Left renal pelvis (tissue), 4 donors: Measurements from ENCODE around the gene PRKAR1A. TPM values are rescaled to one million over a fixed set of nuclear protein-coding genes. Genes with fewer than 3 reads are reported as not detected.

ENCODE experiments used
- DNase-seq, 4 donors: peaks; one replicate each; pipeline ENCODE4 v3.0.0-alpha.2; 2013; ENCODE audit warnings: low read depth in 4 of 4, low spot score in 3 of 4
- polyA plus RNA-seq, 4 donors: library from polyadenylated mRNA; unstranded; fragments of 120-200 nt; gene quantifications; one replicate each; pipeline ENCODE4 v1.2.1, GENCODE V29; 2013; ENCODE audit not compliant: insufficient read length in 4 of 4

Gene PRKAR1A
- polyA plus RNA-seq, 4 donors = 271 to 435 (median 366) TPM

DNA sequence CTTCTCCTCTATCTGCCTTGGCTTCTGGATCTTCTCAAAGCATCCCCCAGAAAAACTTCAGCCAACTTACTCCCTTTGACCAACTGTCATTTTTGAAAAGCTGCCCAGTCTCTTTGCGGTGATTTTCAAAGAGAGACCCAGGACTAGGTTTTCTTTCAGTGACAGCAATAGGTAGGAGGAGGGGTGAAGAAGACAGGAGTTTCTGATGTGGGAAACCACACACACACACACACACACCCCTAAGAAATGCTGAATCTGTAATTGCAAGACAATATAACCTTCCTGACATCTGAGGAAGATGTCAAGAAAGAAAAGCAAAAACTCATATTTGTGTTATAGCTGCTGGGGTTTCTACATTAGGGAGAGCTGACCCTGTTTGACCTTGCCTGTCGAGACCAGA is 83.8 kb downstream of the PRKAR1A start:
- DNase-seq = no peak

DNA sequence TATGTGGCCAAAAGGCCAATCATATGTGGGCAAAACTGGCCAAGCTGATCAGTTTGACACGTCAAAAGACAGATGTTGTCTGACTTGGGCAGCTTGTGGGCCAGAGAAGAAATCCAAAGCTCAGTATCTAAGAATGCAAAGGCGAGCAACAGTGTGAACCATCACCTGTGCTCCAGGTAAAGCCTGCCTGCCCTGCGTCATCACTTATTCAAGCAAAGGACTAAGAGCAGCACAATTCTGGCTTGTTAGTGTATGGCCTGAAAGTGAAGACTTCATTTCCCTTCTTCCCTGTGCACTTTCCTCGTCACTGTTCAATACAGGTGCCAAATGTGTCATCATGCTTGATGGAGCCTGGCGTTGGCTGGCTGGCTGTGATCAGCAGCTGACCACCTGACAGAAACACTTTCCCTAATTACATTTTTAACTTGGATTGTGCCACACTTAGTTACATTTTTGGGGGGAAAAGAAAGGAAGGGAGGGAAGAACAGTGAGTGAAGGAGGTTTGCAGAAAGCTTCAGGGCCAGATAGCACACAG is 84.2 kb downstream of the PRKAR1A start:
- no peak for DNase-seq

DNA sequence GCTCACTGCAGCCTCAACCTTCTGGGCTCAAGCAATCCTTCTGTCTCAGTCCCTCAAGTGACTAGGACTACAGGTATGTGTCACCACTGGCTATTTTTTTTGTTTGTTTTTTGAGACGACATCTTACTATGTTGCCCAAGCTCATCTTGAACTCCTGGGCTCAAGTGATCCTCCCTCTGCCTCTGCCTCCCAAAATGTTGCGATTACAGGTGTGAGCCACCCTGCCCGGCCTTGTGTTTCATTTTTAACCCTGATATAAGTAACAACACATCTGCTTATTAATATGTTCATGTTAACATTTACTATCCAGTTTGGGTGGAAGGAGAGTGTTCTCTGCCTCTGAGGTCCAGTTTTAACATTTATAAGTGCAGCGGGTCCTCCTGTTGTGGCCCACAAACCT is 85.8 kb downstream of the PRKAR1A start:
- no peak for DNase-seq

GRCh38 chr17:68598545-68598961 is 86.3 kb downstream of the PRKAR1A start:
- no peak for DNase-seq

DNA sequence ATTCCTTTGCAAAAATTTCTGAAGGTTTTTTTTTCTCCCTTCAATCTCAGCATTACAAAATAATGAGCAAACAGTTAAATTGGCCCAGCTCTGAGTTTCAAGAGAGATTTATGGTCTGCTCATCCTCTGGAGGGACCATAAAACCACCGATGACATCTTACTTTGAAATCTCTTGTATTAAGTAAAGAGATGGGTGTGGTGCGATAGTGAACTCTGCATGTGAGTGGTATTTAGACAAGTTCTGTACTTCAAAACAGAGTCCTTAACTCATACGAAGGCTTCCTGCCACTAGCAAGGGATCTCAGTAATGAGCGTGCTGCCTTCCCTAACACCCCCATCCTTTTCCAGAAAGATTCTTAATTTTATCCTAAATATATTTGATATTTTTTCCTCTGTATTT is 86.9 kb downstream of the PRKAR1A start:
- DNase-seq = no peak

DNA sequence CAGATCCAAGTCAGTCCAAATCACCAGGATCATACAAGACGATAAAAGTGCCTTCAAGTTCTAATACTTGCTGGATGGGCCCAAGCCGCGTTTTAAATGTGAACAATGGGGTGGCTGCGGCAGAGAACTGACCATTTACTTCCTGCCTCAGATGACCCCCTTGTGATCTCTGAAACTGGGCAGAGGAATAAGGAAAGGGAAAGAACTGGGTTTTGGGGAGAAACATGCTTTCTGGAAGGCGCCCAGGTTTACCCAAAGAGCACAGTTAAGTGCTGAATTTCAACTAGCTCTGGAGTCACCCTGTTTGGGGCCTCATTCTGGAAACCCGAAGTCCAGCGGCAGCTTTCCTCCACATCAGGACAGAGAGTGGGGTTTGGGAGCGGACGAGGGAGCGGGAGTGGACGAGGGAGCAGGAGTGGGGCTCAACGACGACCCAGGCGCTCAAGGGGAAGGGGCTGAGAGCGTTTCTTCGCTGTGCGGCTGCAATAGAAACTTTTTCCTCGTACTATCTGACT is 87.4 kb downstream of the PRKAR1A start:
- no peak for DNase-seq

DNA sequence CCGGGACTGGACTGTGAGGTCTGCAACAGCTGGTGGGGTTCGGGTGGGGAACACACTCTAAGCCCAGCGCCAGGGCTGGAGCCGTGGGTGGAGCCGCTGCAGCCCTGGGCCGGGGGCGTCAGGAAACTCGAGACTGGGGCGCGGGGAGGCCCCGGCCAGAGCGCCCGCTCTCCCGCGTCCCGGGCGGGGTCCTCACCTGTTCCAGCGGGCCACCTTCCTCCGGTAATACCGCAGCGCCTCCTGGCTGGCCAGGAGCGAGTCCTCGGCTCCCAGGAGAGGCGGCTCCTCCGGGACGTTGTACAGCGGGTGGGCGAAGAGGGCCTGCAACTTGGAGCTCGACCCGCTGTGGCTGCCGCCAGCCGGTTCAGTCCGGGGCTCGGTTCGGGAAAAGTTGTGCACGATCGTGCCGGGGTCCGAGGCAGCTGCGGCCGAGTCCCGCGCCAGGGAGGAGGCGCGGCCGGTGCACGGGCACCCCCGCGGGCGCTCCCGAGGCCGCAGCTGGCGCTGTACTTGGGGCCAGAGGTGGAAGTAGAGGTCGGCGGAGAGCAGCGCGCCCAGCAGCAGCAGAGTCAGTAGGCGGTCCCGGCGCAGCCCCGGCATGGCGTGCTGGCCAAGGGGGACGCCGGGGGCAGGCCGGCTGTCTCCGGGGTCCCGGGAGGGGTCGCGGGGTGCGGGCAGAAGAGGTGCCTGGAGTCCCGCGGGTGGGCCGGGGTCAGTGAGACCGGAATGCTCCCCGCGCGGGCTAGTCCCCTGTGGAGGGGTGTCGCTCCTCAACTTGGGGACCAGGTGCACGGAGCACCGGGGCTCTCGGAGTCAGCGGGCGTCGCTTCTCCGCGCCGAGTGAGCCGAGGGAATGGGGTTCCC is 88.1 kb downstream of the PRKAR1A start:
- no peak for DNase-seq

Other genes starting within 250 kb of the PRKAR1A start
- gene SLC16A6, start 221.3 kb upstream of the PRKAR1A start, polyA plus RNA-seq = 1 to 10 TPM in 1 of 4 donors, under 1 TPM in 3; 0.33 to 1.3 (median 0.63) TPM
- 1 to 10 TPM; 2.7 to 7.0 (median 4.3) TPM for gene ARSG, start 220.9 kb upstream of the PRKAR1A start, polyA plus RNA-seq
- gene WIPI1, start 54.9 kb upstream of the PRKAR1A start, polyA plus RNA-seq = 10 to 100 TPM; 21.8 to 24.4 (median 22.7) TPM
- 10 to 100 TPM; 10.8 to 17.4 (median 13.5) TPM for gene FAM20A, start 88.9 kb downstream of the PRKAR1A start, polyA plus RNA-seq